ENCODE results near the gene AUTS2. TPM values are rescaled to one million over a fixed set of nuclear protein-coding genes. Genes with fewer than 3 reads are reported as not detected.

The AUTS2 gene
- polyA plus RNA-seq, 1 donor from 2014 or later, result 97.3 TPM

DNA sequence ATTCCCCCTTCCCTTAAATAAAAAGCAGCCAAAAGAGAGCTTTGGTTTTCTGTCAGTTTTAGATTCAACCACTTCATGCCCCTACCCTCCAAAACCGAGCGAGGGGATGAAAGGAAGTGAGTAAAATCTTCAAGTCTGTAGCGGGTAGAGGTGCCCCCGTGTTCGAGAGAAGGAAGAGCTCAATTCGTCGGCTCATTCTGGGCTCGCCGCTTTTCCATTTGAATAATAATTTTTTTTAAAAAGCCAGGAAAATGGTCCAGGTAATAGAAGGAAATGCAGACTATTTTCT is 1097.5 kb downstream of the AUTS2 start:
- Histone ChIP-seq H3K9me2 (ENCODE audit: insufficient read depth, low read length) (no peaks in the 10 kb centered on the region), H3K4me2 (ENCODE audit: low read length) (peak overlapping the region; percentile 93), H3K27ac (ENCODE audit: low read length) (peak overlapping the region; percentile 91), H3K79me2 (replicated peaks; ENCODE audit: insufficient read depth, low read length) (peaks cover 90% of the 10 kb centered on the region), H4K20me1 (ENCODE audit: insufficient read depth) (peaks cover 30% of the 10 kb centered on the region), H3K27me3 (ENCODE audit: insufficient read depth, low read depth, low read length) (no peaks in the 10 kb centered on the region), H3F3A (ENCODE audit: insufficient read depth, low read length, poor library complexity, severe bottlenecking) (peaks cover 3% of the 10 kb centered on the region), H3K9ac (ENCODE audit: low read length) (peak overlapping the region; percentile 94), H3K9me3 (ENCODE audit: low read length) (no peaks in the 10 kb centered on the region), H3K36me3 (ENCODE audit: insufficient read depth, low read length) (no peaks in the 10 kb centered on the region), H3K4me3 (ENCODE audit: low read length) (peak overlapping the region; percentile 87), H2AFZ (ENCODE audit: low read depth, low read length) (no peak overlapping the region)
- TF ChIP-seq SMC3 (conservative IDR thresholded peaks at IDR 0.05; ENCODE audit: poor library complexity), result no peak
- TF ChIP-seq TAF1 (IDR thresholded peaks at IDR 0.05; ENCODE audit: low read depth), result no peak
- TF ChIP-seq POLR2AphosphoS5 (IDR thresholded peaks at IDR 0.05), result no peak
- TF ChIP-seq, protein P1, sequence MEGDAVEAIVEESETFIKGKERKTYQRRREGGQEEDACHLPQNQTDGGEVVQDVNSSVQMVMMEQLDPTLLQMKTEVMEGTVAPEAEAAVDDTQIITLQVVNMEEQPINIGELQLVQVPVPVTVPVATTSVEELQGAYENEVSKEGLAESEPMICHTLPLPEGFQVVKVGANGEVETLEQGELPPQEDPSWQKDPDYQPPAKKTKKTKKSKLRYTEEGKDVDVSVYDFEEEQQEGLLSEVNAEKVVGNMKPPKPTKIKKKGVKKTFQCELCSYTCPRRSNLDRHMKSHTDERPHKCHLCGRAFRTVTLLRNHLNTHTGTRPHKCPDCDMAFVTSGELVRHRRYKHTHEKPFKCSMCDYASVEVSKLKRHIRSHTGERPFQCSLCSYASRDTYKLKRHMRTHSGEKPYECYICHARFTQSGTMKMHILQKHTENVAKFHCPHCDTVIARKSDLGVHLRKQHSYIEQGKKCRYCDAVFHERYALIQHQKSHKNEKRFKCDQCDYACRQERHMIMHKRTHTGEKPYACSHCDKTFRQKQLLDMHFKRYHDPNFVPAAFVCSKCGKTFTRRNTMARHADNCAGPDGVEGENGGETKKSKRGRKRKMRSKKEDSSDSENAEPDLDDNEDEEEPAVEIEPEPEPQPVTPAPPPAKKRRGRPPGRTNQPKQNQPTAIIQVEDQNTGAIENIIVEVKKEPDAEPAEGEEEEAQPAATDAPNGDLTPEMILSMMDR (IDR thresholded peaks at IDR 0.05; ENCODE audit: poor library complexity, severe bottlenecking), result no peak
- TF ChIP-seq EP300 (conservative IDR thresholded peaks at IDR 0.05; ENCODE audit: poor library complexity, severe bottlenecking), result no peak
- TF ChIP-seq, protein P2, sequence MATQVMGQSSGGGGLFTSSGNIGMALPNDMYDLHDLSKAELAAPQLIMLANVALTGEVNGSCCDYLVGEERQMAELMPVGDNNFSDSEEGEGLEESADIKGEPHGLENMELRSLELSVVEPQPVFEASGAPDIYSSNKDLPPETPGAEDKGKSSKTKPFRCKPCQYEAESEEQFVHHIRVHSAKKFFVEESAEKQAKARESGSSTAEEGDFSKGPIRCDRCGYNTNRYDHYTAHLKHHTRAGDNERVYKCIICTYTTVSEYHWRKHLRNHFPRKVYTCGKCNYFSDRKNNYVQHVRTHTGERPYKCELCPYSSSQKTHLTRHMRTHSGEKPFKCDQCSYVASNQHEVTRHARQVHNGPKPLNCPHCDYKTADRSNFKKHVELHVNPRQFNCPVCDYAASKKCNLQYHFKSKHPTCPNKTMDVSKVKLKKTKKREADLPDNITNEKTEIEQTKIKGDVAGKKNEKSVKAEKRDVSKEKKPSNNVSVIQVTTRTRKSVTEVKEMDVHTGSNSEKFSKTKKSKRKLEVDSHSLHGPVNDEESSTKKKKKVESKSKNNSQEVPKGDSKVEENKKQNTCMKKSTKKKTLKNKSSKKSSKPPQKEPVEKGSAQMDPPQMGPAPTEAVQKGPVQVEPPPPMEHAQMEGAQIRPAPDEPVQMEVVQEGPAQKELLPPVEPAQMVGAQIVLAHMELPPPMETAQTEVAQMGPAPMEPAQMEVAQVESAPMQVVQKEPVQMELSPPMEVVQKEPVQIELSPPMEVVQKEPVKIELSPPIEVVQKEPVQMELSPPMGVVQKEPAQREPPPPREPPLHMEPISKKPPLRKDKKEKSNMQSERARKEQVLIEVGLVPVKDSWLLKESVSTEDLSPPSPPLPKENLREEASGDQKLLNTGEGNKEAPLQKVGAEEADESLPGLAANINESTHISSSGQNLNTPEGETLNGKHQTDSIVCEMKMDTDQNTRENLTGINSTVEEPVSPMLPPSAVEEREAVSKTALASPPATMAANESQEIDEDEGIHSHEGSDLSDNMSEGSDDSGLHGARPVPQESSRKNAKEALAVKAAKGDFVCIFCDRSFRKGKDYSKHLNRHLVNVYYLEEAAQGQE (IDR thresholded peaks at IDR 0.05; ENCODE audit: borderline replicate concordance), result no peak
- TF ChIP-seq EZH2 (IDR thresholded peaks at IDR 0.05; ENCODE audit: borderline replicate concordance, insufficient read depth, low read length, poor library complexity, severe bottlenecking), result no peak
- no peak for TF ChIP-seq MXI1 (conservative IDR thresholded peaks at IDR 0.05; ENCODE audit: poor library complexity, severe bottlenecking)
- TF ChIP-seq RAD21 (conservative IDR thresholded peaks at IDR 0.05), result no peak

DNA sequence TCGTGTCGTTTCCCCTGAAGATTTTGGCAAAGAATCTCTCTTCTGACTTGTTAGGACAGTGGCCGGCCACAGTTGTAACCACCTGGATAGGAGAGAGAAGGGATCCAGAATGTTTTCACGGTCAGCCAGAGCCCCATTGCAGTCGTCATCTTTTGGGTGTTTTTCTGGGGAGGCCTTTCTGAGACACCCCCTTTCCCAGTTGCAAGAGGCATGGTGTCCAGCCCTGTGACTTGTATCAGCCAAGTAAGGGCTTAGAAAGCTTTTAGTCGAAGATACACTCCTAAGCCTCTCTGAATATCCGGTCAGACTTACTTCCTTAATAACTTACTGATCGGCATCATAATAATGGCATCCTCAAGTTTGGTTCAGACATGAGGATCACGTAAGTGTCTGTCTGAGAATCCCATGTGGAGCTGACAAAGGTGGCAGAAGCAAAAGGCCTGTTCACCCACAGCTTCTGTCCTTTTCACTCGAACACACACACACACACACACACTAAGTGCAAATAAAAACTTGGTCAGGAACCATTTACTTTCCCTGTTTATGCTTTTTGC is 1098.0 kb downstream of the AUTS2 start:
- no peaks in the 10 kb centered on the region for H3K9me3 ChIP-seq (ENCODE audit: low read length)
- H3F3A ChIP-seq (ENCODE audit: insufficient read depth, low read length, poor library complexity, severe bottlenecking), result peaks cover 3% of the 10 kb centered on the region
- peaks cover 35% of the 10 kb centered on the region for H4K20me1 ChIP-seq (ENCODE audit: insufficient read depth)
- H3K4me2 ChIP-seq (ENCODE audit: low read length), result peak overlapping the region; percentile 93
- no peaks in the 10 kb centered on the region for H3K36me3 ChIP-seq (ENCODE audit: insufficient read depth, low read length)
- TF ChIP-seq SMC3 (conservative IDR thresholded peaks at IDR 0.05; ENCODE audit: poor library complexity) (peak; percentile 50), RAD21 (conservative IDR thresholded peaks at IDR 0.05) (peak; percentile 19), MXI1 (conservative IDR thresholded peaks at IDR 0.05; ENCODE audit: poor library complexity, severe bottlenecking) (peak; percentile 73), EZH2 (IDR thresholded peaks at IDR 0.05; ENCODE audit: borderline replicate concordance, insufficient read depth, low read length, poor library complexity, severe bottlenecking) (no peak), POLR2AphosphoS5 (IDR thresholded peaks at IDR 0.05) (no peak)
- no peaks in the 10 kb centered on the region for H3K27me3 ChIP-seq (ENCODE audit: insufficient read depth, low read depth, low read length)
- H3K79me2 ChIP-seq (replicated peaks; ENCODE audit: insufficient read depth, low read length), result peaks cover 90% of the 10 kb centered on the region
- peak overlapping the region; percentile 94 for H3K9ac ChIP-seq (ENCODE audit: low read length)
- H3K27ac ChIP-seq (ENCODE audit: low read length), result peak overlapping the region; percentile 91
- H3K9me2 ChIP-seq (ENCODE audit: insufficient read depth, low read length), result no peaks in the 10 kb centered on the region
- peak overlapping the region; percentile 87 for H3K4me3 ChIP-seq (ENCODE audit: low read length)
- H2AFZ ChIP-seq (ENCODE audit: low read depth, low read length), result no peak overlapping the region
